Fibroblast of lung (primary cell): ENCODE measurements around the gene C1orf226. TPM values are rescaled to one million over a fixed set of nuclear protein-coding genes. Genes with fewer than 3 reads are reported as not detected.

Source experiments
- DNase-seq, 2 donors: peaks; one replicate each; pipeline versions ENCODE4 v3.0.0 to v3.0.0-alpha.2; 2010; ENCODE audit warnings: low read depth in 2 of 2
- H2AFZ ChIP-seq: 2 replicates; pipeline ENCODE4 v1.5.1; 2012; ENCODE audit warnings: low read length, control low read depth, inconsistent platforms
- H3K27ac ChIP-seq: 2 replicates; pipeline ENCODE4 v1.5.1; 2011; ENCODE audit warnings: low read length, control low read depth; ENCODE audit not compliant: insufficient read depth
- H3K27me3 ChIP-seq: 2 replicates; pipeline ENCODE4 v1.5.1; 2011; ENCODE audit warnings: mild to moderate bottlenecking, low read length; ENCODE audit not compliant: control insufficient read depth, insufficient read depth
- H3K36me3 ChIP-seq: 2 replicates; pipeline ENCODE4 v1.5.1; 2011; ENCODE audit warnings: low read length; ENCODE audit not compliant: control insufficient read depth, insufficient read depth
- H3K4me1 ChIP-seq: 2 replicates; pipeline ENCODE4 v1.5.1; 2011; ENCODE audit warnings: low read length; ENCODE audit not compliant: control insufficient read depth, insufficient read depth; ENCODE audit errors: extremely low read depth
- H3K4me2 ChIP-seq: 2 replicates; pipeline ENCODE4 v1.5.1; 2011; ENCODE audit warnings: low read length, control low read depth; ENCODE audit not compliant: insufficient read depth; ENCODE audit errors: extremely low read depth
- H3K4me3 ChIP-seq, 4 experiments: fragments of 200-600 bp in 1 of 4; sonication (generic) in 1 of 4; replicated peaks in 1 of 4; 2 replicates each; pipeline ENCODE4 v1.5.1; 2011 to 2016; ENCODE audit warnings: low read length in 4 of 4, low read depth in 3 of 4, mild to moderate bottlenecking in 3 of 4, control low read depth in 2 of 4, inconsistent platforms in 1 of 4, mixed read lengths in 1 of 4; ENCODE audit not compliant: insufficient read depth in 1 of 4; ENCODE audit errors: control extremely low read depth in 1 of 4
- H3K79me2 ChIP-seq: 2 replicates; pipeline ENCODE4 v1.5.1; 2012; ENCODE audit warnings: mild to moderate bottlenecking, low read length, inconsistent platforms; ENCODE audit not compliant: control insufficient read depth, insufficient read depth
- H3K9ac ChIP-seq: 2 replicates; pipeline ENCODE4 v1.5.1; 2011; ENCODE audit warnings: mild to moderate bottlenecking, low read length, control low read depth; ENCODE audit not compliant: insufficient read depth
- H3K9me3 ChIP-seq: 2 replicates; pipeline ENCODE4 v1.5.1; 2012; ENCODE audit warnings: low read depth, low read length; ENCODE audit not compliant: control insufficient read depth, insufficient read depth
- H4K20me1 ChIP-seq: 2 replicates; pipeline ENCODE4 v1.5.1; 2011; ENCODE audit warnings: low read length; ENCODE audit not compliant: control insufficient read depth, insufficient read depth; ENCODE audit errors: extremely low read depth
- EZH2 ChIP-seq: IDR thresholded peaks from 2 replicates; pipeline ENCODE4 v1.5.1; 2012; ENCODE audit warnings: low read length, control low read depth, mild to moderate bottlenecking; ENCODE audit errors: missing control alignments
- polyA plus RNA-seq, 2 donors: library from polyadenylated mRNA; depleted of rRNA in 1 of 2; stranded (reverse) in 1 of 2; unstranded in 1 of 2; fragments of >200 nt; gene quantifications; 2 replicates each; pipeline ENCODE4 v1.2.1, GENCODE V29; 2011 to 2012; ENCODE audit warnings: missing spikeins in 1 of 2
- total RNA-seq: library from RNA; depleted of rRNA; stranded (reverse); fragments of >200 nt; gene quantifications from 2 replicates; pipeline ENCODE4 v1.2.1, GENCODE V29; 2014
- TF ChIP-seq, protein P1 (sequence below), 2 donors: IDR thresholded peaks in 1 of 2; conservative IDR thresholded peaks in 1 of 2; 1 replicate in 1 of 2; 2 replicates in 1 of 2; pipeline ENCODE4 v1.5.1; 2011 to 2012; ENCODE audit warnings: low read length in 2 of 2, control low read depth in 1 of 2, inconsistent platforms in 1 of 2, low read depth in 1 of 2, mild to moderate bottlenecking in 1 of 2

The C1orf226 gene
- total and polyA plus RNA-seq, 2 donors (not counting 1 experiment from before 2014, with no cell fraction given) = 0.10 to 0.33 TPM

DNA sequence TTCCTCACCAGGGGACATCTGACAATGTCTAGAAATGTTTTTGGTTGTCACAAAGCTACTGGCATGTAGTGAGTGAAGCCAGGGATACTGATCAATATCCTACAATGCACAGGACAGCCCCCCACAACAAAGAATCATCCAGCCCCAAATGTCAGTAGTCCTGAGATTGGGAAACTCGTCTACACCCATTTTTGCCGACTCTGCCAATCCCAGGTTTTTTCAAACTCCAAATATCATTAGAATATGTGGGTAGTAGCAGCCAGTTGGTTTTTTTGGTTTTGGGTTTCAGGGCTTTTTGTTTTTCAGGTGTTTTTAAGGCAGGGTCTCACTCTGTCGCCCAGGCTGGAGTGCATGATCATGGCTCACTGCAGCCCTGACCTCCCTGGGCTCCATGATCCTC lies 10.8 kb upstream of the C1orf226 start:
- H4K20me1 ChIP-seq = no peaks in the 10 kb centered on the region
- no peaks in the 10 kb centered on the region for H3K4me1 ChIP-seq
- no peak overlapping the region for H3K27ac ChIP-seq
- H3K27me3 ChIP-seq = peaks cover 2% of the 10 kb centered on the region
- no peak overlapping the region for H3K9ac ChIP-seq
- no peaks in the 10 kb centered on the region for H3K9me3 ChIP-seq
- no peak overlapping the region for H3K4me2 ChIP-seq
- no peak overlapping the region for H2AFZ ChIP-seq
- H3K79me2 ChIP-seq = no peaks in the 10 kb centered on the region
- no peak for DNase-seq
- no peaks in the 10 kb centered on the region for H3K36me3 ChIP-seq
- no peak for TF ChIP-seq EZH2
- TF ChIP-seq, protein P1, sequence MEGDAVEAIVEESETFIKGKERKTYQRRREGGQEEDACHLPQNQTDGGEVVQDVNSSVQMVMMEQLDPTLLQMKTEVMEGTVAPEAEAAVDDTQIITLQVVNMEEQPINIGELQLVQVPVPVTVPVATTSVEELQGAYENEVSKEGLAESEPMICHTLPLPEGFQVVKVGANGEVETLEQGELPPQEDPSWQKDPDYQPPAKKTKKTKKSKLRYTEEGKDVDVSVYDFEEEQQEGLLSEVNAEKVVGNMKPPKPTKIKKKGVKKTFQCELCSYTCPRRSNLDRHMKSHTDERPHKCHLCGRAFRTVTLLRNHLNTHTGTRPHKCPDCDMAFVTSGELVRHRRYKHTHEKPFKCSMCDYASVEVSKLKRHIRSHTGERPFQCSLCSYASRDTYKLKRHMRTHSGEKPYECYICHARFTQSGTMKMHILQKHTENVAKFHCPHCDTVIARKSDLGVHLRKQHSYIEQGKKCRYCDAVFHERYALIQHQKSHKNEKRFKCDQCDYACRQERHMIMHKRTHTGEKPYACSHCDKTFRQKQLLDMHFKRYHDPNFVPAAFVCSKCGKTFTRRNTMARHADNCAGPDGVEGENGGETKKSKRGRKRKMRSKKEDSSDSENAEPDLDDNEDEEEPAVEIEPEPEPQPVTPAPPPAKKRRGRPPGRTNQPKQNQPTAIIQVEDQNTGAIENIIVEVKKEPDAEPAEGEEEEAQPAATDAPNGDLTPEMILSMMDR (conservative IDR thresholded peaks at IDR 0.05 in 1 of 2, IDR thresholded peaks at IDR 0.05 in 1 of 2; ENCODE audit: low read depth in 1 of 2, low read length in 2 of 2) = no peak
- H3K4me3 ChIP-seq = no peak overlapping the region

DNA sequence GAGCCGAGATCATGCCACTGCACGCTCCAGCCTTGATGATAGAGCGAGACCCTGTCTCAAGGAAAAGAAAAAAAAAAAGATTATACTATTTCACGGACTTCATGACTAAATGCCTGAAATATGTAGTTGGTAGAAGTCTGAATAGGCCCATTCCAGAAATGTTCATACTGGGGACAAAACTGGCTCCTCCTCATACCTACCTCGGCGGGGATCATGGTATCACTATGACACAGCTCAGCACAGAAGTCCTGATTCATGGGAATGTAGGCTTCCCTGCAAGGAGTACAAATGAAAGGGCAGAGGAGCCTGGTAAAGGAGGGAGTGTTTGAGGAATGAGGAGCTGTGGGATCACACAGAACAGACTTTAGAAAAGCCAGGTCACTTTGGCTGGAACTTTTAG lies 9.9 kb upstream of the C1orf226 start:
- no peak overlapping the region for H2AFZ ChIP-seq
- H3K79me2 ChIP-seq = no peaks in the 10 kb centered on the region
- H4K20me1 ChIP-seq = no peaks in the 10 kb centered on the region
- no peak overlapping the region for H3K4me2 ChIP-seq
- no peak overlapping the region for H3K4me3 ChIP-seq
- no peaks in the 10 kb centered on the region for H3K4me1 ChIP-seq
- H3K27ac ChIP-seq = no peak overlapping the region
- H3K27me3 ChIP-seq = no peaks in the 10 kb centered on the region
- no peak overlapping the region for H3K9ac ChIP-seq
- TF ChIP-seq, protein P1 (conservative IDR thresholded peaks at IDR 0.05 in 1 of 2, IDR thresholded peaks at IDR 0.05 in 1 of 2; ENCODE audit: low read depth in 1 of 2, low read length in 2 of 2) = no peak
- TF ChIP-seq EZH2 = no peak
- DNase-seq = peak in 1 of 2 donors; percentile 82
- H3K36me3 ChIP-seq = no peaks in the 10 kb centered on the region
- no peaks in the 10 kb centered on the region for H3K9me3 ChIP-seq

DNA sequence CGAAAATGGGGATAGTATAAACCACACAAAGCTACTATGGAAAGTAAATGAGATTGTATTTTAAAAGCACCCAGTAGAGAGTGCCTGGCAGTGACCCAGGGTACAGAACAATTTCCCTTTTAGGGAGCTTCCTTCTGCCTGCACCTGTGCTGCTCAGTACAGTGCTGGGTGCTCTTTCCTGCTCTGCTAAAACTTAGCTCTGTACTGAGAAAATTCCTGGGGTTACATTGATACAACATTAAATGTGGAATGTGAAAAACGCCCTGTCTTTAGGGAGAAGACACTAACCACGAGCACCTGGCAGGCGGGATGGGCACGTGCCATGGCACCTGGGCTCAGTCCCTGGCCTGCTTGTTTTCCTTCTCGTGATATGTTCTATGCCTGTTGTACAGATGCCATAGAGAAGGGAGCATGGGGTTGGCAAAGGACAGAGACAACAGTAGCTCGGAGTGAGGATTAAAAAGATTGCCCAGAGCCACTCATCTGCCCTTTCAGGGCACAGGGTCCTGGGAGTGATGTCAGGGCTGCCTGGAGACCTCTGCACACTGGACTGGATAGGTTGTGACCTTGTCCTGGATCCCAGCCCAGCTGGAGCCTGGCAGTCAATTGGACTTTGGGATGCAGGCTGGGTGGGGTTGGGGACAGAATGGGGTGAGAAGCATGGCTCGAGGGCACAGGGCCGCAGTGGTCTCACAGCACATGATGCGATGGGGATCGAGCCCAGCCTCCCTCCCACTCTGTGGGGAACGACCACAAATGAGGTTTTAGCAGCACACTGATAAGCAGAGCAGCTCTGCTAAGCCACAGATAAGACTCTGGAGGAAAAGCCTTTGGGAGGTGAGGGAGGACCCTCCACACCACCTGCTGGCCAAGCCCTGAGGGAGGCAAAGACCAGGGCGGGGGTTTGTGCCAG lies 9.1 kb upstream of the C1orf226 start:
- TF ChIP-seq EZH2 = no peak
- TF ChIP-seq, protein P1 (conservative IDR thresholded peaks at IDR 0.05 in 1 of 2, IDR thresholded peaks at IDR 0.05 in 1 of 2; ENCODE audit: low read depth in 1 of 2, low read length in 2 of 2) = no peak
- H2AFZ ChIP-seq = no peak overlapping the region
- H3K27ac ChIP-seq = no peak overlapping the region
- no peaks in the 10 kb centered on the region for H4K20me1 ChIP-seq
- H3K9me3 ChIP-seq = no peaks in the 10 kb centered on the region
- no peak overlapping the region for H3K4me3 ChIP-seq
- H3K36me3 ChIP-seq = no peaks in the 10 kb centered on the region
- H3K4me1 ChIP-seq = no peaks in the 10 kb centered on the region
- no peak overlapping the region for H3K9ac ChIP-seq
- H3K4me2 ChIP-seq = no peak overlapping the region
- H3K79me2 ChIP-seq = no peaks in the 10 kb centered on the region
- peak in 1 of 2 donors; percentile 39 for DNase-seq
- H3K27me3 ChIP-seq = no peaks in the 10 kb centered on the region
